GM18526 (cell line): Measurements from ENCODE around the gene FARP2.

Experiments
- POLR2A ChIP-seq: IDR thresholded peaks from 3 replicates; pipeline ENCODE4 v1.6.1; 2011; ENCODE audit not compliant: insufficient read length; ENCODE audit errors: extremely low read depth

Gene FARP2

GRCh38 chr2:241498115-241499070 lies 142.3 kb downstream of the FARP2 start:
- TF ChIP-seq POLR2A, result no peak

DNA sequence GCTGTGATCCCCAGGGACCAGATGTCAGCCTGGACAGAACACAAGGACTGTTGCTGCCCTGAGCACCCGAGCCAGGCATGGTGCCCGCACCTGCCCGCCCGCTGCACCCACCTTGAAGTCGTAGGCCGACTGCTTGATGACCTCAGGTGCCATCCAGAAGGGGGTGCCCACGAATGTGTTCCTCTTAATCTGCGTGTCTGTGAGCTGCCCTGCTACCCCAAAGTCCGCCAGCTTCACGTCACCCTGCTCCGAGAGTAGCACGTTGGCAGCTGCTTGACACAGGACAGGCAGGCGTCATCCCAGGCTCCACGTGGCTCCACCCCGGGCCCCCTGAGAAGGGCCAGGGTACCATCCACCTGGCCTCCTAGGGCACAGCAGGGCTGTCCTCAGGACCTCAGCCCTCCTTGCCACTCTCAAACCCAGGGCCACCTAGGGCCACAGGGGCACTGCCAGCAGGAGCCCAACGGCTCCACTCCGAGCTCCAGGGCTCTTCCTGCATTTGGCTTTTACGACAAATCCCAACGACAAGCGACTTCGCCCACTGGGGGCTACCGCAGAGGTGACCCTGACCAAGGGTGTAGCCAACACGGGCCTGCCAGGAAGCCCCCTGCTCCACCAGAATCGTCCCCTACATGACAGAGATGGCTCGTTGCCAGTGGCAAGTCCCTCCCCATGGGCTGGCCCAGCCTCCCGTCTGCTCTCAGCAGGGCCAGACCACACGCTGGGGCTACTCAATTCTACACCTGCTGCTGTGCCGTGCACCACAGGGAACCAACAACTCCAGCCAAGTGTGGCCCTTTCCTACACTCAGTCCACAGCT lies 143.3 kb downstream of the FARP2 start:
- TF ChIP-seq POLR2A, result no peak

DNA sequence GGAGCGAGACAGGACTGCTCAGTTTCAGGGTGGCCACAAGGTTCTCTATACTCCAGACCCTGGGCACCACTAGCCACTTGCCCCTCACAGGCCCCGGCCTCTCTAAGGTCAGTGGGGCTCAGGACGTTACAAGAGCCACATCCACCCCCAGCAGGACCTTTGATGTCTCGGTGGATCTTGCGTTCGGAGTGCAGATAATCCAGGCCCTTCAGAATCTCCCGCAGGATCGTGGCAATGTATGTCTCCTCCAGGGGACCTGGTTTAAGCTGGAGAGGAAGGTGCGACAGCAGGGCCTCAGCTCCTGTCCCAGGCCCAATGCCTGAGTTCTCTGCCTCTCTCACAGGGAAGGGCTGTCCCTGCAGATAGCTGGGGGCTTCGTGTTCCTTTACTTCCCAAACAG lies 143.9 kb downstream of the FARP2 start:
- TF ChIP-seq POLR2A, result no peak

- no peak for TF ChIP-seq POLR2A
These were observed 144.4 kb downstream of the FARP2 start for GRCh38 chr2:241500431-241500975.

DNA sequence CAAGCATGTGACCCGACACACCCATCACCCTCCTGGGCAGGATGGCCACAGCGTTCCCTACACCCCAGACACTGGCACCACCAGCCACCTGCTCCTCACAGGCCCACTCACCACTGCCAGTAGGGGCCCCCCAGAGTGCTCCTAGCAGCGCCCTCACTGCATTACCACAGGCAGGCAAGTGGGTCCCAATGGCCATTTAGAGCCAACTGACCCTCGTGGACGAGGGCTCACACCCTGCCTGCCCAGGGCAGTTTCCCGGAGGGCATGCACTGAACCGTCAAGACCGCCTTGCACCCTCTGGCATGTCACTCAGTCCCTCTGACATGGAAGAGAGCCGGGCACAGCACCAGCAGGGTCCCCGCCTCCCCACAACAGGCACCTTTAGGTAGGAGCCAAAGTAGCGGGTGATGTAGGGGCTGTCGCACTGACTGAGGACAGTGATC lies 145.0 kb downstream of the FARP2 start:
- no peak for TF ChIP-seq POLR2A

DNA sequence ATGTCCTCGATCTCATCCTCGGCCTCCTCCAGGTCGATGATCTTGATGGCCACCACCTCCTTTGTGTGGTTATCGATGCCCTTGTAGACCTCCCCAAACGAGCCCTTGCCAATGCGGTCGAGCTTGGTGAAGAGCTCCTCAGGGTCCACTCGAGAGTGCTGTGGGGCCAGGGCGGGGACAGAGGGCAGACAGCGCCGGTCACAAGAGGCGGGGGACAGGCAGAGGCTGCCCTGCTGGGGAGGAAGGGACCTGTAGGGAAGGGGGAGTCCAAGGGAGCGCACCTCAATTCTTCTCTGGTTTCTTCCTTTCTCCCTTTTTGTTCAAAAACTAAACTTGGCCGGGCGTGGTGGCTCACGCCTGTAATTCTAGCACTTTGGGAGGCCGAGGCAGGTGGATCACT lies 145.5 kb downstream of the FARP2 start:
- TF ChIP-seq POLR2A, result no peak

DNA sequence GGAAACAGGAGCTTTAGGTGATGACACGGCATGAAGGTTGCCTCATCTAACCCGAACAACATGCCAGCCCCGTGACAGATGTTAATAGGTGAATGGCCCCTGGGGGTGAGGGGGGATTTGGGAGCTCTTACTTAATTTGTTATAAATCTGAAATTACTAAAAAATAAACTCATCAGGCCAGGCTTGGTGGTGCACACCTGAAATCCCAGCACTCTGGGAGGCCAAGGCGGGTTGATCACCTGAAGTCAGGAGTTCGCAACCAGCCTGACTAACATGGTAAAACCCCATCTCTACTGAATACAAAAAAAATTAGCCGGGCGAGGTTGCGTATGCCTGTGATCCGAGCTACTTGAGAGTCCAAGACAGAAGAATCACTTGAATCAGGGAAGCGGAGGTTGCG lies 146.2 kb downstream of the FARP2 start:
- no peak for TF ChIP-seq POLR2A

DNA sequence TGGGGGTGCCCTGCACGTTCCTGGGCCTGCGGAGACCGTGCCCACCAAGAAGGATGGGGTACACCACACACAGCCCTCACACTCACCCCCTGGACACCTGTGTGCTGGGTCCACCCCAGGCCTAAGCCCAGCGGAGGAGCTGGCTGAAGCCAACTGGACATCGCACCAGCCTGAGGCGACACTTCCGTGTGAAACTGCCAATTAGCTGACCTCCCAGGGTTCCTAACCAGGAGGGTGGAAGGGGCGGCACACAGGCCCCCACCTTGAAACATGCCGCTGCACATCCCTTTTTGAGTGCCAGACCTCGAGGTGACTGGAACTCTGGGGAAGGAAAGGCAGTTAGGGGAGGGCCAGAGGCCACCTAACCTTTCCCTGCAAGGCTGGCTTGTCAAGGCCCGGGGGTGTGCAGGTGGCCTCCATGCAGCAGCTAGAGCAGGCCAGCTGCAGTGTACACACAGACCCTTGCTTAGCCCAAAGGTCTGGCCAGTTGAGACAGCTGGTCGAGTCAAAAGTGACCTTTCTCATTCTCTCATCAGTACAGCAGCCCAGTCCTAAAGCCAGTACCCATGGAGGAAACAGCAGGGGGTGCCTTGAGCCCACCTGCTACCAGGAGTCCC lies 147.8 kb downstream of the FARP2 start:
- TF ChIP-seq POLR2A, result no peak

GRCh38 chr2:241505086-241505780 lies 149.1 kb downstream of the FARP2 start:
- no peak for TF ChIP-seq POLR2A

DNA sequence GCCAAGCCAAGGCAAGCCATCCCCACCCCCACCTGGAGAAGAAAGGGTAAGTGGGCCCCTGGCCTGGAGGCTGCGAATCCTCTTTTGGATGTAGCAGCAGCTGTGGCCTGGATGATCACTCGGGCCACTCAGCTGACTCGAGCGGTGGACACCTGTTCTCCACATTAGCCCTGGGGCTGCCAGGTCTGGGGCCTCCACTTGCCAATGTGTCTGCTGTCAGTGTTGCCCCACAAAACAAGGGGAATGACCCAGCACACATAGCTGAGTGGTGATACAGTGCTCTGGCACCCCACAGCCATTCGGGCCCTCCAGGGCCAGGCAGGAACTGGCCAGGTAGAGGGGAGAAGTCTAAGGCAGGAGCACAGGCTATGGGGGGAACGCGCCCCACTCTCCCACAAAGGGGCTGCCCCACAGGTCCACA lies 149.7 kb downstream of the FARP2 start:
- TF ChIP-seq POLR2A, result no peak

GRCh38 chr2:241506793-241507429 lies 150.8 kb downstream of the FARP2 start:
- TF ChIP-seq POLR2A, result no peak

DNA sequence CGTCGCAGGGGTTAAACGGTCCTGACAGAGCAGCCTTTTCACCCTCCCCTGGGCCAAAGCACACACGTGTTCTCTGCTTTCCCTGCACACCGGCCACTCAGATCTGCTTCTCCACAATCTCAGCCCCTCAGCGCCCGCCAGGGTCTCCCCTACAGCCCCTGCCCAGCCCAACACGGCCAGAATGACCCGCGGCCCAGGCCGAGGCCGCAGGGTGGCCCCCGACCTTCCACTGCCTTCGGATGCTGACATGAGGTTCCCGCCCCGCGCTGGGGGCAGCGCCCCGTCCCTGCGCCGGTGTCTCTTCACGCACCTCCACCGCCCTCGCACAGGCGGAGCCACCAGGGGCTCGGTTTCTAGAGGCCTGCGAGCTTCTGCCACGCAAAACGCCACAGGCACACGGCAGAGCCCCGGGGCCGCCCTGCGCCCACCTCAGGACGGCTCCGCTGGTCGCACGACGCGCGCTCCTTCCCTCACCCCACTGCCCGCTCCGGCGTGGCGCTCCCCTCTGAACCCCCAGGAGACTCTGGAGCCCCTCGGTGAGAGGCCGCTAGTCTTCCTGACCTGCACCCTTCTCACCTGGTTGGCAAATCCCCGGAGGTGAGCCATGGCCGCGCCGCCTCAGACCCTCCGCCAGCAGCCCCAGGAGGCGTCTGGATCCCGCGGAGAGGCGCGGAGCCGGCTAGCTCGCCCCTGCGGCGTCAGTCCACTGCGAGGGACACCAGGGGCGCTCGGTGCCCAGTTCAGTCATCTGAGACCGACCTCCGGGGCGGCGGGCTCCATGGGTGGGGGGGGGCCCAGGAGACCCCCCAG lies 151.6 kb downstream of the FARP2 start:
- TF ChIP-seq POLR2A, result no peak

GRCh38 chr2:241508240-241509154 lies 152.4 kb downstream of the FARP2 start, which contains the start of gene STK25:
TSS of gene STK25 (minus strand) at chr2:241508584. CDS start at chr2:241508035, 549 bp downstream.
- peak; percentile 70 for TF ChIP-seq POLR2A
